H1 (cell line): ENCODE data around the gene VPS13A.

Experiments
- FOSL1 ChIP-seq: IDR thresholded peaks from 2 replicates; pipeline ENCODE4 v1.6.1; 2011; ENCODE audit warnings: mild to moderate bottlenecking, low read depth, low read length, moderate library complexity; ENCODE audit not compliant: insufficient read depth
- POLR2AphosphoS5 ChIP-seq: IDR thresholded peaks from 2 replicates; pipeline ENCODE4 v1.6.1; 2011; ENCODE audit warnings: low read depth, low read length

GRCh38 chr9:77423841-77424240 lies 246.5 kb downstream of the VPS13A start:
- TF ChIP-seq FOSL1 (no peak), POLR2AphosphoS5 (no peak)
